Colonic mucosa (tissue), 4 donors: ENCODE data around the gene CD99. TPM values are rescaled to one million over a fixed set of nuclear protein-coding genes. Genes with fewer than 3 reads are reported as not detected.

Experiments
- DNase-seq: peaks from one replicate; pipeline ENCODE4 v3.0.0-alpha.2; 2020
- H3K27ac ChIP-seq: fragments of 200-600 bp; one replicate; pipeline ENCODE4 v1.8.0; 2021
- H3K27me3 ChIP-seq: fragments of 200-600 bp; one replicate; pipeline ENCODE4 v1.8.0; 2021
- H3K36me3 ChIP-seq: fragments of 200-600 bp; one replicate; pipeline ENCODE4 v1.8.0; 2021
- H3K4me1 ChIP-seq: fragments of 200-600 bp; one replicate; pipeline ENCODE4 v1.8.0; 2021; ENCODE audit warnings: mild to moderate bottlenecking
- H3K4me3 ChIP-seq: fragments of 200-600 bp; one replicate; pipeline ENCODE4 v1.8.0; 2021
- H3K9ac ChIP-seq, 2 donors: one replicate each; pipeline ENCODE4 v1.7.0; 2013; ENCODE audit warnings: control low read depth in 2 of 2, low read depth in 2 of 2, low read length in 2 of 2
- H3K9me3 ChIP-seq: fragments of 200-600 bp; one replicate; pipeline ENCODE4 v1.8.0; 2021
- intact Hi-C: fragments of 100-400 bp; cut with DNase I; formaldehyde crosslinking; loops from one replicate; pipeline ENCODE4 v1.14.1; 2022
- total RNA-seq, 2 donors: library from RNA; stranded (reverse); fragmentation: NEBNext Ultra II Directional in 1 of 2; extraction: Animal tissue kit (Norgen Biotek cat#: 25700) in 1 of 2; gene quantifications; one replicate each; pipeline ENCODE4 v1.2.1, GENCODE V29; 2021
- TF ChIP-seq, protein P1 (sequence below): fragments of 200-600 bp; IDR thresholded peaks from one replicate; pipeline ENCODE4 v1.8.0; 2022; ENCODE audit warnings: antibody characterized with exemption, mild to moderate bottlenecking
- donor health status: healthy.
- donor health status: DM: no; HTN: no; CAD: no.
- donor health status: DM: no; HTN: no; CAD: no.

CD99 gene
- total RNA-seq, 2 donors from 2014 or later = 168 to 202 TPM

DNA sequence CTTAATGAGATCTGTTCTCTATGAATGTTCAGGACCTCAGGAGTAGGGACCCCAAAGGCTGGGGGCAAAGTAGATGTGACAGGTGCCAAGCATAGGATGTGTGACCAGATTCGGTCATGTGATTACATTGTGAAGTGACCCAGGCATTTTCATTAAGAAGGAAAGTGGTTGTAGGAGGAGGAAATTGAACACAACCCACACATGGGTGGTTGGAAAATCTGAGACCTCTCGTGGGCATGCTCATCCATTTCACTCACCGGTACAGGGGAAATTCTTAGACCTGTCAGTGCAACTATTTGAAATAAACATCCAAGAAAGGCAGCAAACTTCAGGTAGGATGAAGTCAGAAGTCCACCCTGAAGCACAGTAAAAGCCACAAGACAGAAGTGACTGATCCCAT lies 43.5 kb upstream of the CD99 start:
- H3K36me3 ChIP-seq = no peaks in the 10 kb centered on the region
- no peak for DNase-seq
- intact Hi-C loops = no loop called here
- no peak overlapping the region for H3K4me3 ChIP-seq
- H3K27ac ChIP-seq = no peak overlapping the region
- no peaks in the 10 kb centered on the region for H3K27me3 ChIP-seq
- no peaks in the 10 kb centered on the region for H3K9me3 ChIP-seq
- no peaks in the 10 kb centered on the region for H3K4me1 ChIP-seq
- H3K9ac ChIP-seq = no peak overlapping the region
- TF ChIP-seq, protein P1, sequence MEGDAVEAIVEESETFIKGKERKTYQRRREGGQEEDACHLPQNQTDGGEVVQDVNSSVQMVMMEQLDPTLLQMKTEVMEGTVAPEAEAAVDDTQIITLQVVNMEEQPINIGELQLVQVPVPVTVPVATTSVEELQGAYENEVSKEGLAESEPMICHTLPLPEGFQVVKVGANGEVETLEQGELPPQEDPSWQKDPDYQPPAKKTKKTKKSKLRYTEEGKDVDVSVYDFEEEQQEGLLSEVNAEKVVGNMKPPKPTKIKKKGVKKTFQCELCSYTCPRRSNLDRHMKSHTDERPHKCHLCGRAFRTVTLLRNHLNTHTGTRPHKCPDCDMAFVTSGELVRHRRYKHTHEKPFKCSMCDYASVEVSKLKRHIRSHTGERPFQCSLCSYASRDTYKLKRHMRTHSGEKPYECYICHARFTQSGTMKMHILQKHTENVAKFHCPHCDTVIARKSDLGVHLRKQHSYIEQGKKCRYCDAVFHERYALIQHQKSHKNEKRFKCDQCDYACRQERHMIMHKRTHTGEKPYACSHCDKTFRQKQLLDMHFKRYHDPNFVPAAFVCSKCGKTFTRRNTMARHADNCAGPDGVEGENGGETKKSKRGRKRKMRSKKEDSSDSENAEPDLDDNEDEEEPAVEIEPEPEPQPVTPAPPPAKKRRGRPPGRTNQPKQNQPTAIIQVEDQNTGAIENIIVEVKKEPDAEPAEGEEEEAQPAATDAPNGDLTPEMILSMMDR = no peak

DNA sequence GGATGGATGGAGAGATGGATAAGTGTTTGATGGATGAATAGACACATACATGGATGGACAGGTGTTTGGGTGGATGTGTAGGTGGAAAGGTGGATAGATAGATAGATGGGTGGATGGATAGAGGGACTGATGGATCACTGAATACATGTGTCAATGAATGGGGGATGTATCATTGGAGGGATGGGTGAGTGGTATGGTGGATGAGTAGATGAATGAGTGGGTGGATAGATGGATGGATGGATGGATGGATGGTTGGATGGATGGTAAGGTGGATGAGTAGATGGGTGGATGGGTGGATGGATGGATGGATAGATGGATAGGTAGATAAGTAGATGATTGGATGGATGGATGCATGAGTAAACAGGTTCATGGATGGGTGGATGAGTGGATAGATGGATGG lies 41.1 kb upstream of the CD99 start:
- TF ChIP-seq, protein P1 = no peak
- no peaks in the 10 kb centered on the region for H3K9me3 ChIP-seq
- no peak for DNase-seq
- H3K27me3 ChIP-seq = no peaks in the 10 kb centered on the region
- intact Hi-C loops = no loop called here
- H3K36me3 ChIP-seq = no peaks in the 10 kb centered on the region
- no peak overlapping the region for H3K4me3 ChIP-seq
- H3K27ac ChIP-seq = no peak overlapping the region
- no peaks in the 10 kb centered on the region for H3K4me1 ChIP-seq
- H3K9ac ChIP-seq = no peak overlapping the region

DNA sequence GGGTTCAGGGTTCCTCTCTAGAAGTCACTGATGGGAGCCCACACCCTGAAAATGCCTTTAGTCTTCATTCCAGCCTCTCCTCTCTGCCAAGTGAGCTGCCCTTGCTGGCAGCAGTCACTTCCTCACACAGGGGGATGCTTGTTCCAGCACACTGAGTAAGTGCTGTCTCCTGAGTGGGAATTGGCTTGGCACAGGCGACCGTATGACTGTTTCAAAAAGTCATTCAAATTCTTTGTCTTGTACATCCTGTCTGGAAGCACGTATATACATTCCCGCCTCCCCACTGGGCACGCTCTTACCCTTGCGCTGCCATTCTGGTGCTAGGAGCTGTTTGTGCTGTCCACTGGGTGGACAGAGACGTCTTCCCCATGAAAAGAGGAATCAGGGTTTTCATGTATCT lies 40.2 kb upstream of the CD99 start:
- Histone ChIP-seq H3K4me1 (no peaks in the 10 kb centered on the region), H3K27ac (no peak overlapping the region), H3K27me3 (no peaks in the 10 kb centered on the region), H3K4me3 (no peak overlapping the region), H3K9me3 (no peaks in the 10 kb centered on the region), H3K36me3 (no peaks in the 10 kb centered on the region), H3K9ac (no peak overlapping the region)
- no peak for DNase-seq
- TF ChIP-seq, protein P1 = no peak
- intact Hi-C loops = no loop called here

DNA sequence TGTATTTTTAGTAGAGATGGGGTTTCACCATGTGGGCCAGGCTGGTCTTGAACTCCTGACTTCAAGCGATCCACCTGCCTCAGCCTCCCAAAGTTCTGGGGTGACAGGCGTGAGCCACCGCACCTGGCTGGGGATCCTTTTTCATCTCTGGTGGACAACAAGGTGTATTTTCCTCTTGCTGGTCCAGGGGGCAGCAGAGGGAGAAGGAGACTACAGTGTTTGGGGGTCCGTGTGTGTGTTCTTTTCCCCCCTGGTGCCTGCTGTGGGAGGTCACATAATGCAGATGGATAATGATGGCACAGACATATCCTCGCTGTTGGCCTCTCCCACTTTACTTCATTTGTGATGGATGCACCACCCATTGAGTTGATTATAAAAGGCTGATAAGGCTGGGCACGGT lies 39.0 kb upstream of the CD99 start:
- no peak for DNase-seq
- H3K9me3 ChIP-seq = no peaks in the 10 kb centered on the region
- no peak overlapping the region for H3K4me3 ChIP-seq
- no peaks in the 10 kb centered on the region for H3K4me1 ChIP-seq
- no peak overlapping the region for H3K27ac ChIP-seq
- H3K27me3 ChIP-seq = no peaks in the 10 kb centered on the region
- intact Hi-C loops = no loop called here
- H3K36me3 ChIP-seq = no peaks in the 10 kb centered on the region
- H3K9ac ChIP-seq = no peak overlapping the region
- TF ChIP-seq, protein P1 = no peak

DNA sequence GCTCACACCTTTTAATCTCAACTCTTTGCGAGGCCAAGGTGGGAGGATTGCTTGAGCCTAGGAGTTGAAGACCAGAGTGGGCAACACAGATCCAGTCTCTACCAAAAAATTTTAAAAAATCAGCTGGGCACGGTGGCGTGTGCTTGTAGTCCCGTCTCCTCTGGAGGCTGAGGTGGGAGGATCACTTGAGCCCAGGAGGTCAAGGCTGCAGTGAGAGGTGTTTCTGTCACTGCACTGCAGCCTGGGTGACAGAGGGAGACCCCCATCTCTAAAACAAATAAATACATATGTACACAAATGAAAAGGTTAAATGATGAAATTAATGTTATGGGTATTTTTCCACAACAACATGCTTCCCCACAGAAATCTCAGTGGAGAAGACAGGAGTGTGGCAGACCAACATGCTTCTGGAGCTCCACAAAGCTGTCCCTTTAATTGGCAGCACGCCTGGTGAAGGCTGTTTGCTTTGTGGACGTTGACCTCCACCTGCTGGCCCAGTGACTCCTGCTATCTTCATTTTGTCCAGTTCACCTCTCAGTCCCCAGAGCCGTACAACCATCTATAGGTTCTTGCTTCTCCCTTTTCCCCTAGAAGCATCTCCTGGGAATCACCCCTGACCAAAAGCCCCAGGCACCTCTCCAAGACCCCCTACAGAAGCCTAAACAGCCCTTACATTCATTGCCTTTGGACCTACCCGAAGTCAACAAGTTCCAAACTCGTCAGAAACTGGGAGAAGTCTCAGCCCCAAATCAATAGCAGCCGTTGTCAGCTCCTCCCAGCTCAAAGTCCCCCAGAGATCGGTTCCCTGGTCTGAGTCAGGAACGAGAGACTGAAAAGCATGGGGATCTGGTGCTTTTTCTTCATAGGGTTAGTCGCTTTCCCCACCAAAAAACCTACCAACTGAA lies 36.4 kb upstream of the CD99 start:
- TF ChIP-seq, protein P1 = no peak
- H3K27ac ChIP-seq = no peak overlapping the region
- no peaks in the 10 kb centered on the region for H3K27me3 ChIP-seq
- no peak overlapping the region for H3K4me3 ChIP-seq
- no peaks in the 10 kb centered on the region for H3K36me3 ChIP-seq
- H3K9me3 ChIP-seq = no peaks in the 10 kb centered on the region
- no peaks in the 10 kb centered on the region for H3K4me1 ChIP-seq
- peak overlapping the region in 1 of 2 donors; percentile 24 for H3K9ac ChIP-seq
- intact Hi-C loops = no loop called here
- peak; percentile 84 for DNase-seq
